ENCODE results near the gene HMGXB3. TPM values are rescaled to one million over a fixed set of nuclear protein-coding genes. Genes with fewer than 3 reads are reported as not detected.

The HMGXB3 gene
- polyA plus RNA-seq, 1 donor from 2014 or later = 66.6 TPM

DNA sequence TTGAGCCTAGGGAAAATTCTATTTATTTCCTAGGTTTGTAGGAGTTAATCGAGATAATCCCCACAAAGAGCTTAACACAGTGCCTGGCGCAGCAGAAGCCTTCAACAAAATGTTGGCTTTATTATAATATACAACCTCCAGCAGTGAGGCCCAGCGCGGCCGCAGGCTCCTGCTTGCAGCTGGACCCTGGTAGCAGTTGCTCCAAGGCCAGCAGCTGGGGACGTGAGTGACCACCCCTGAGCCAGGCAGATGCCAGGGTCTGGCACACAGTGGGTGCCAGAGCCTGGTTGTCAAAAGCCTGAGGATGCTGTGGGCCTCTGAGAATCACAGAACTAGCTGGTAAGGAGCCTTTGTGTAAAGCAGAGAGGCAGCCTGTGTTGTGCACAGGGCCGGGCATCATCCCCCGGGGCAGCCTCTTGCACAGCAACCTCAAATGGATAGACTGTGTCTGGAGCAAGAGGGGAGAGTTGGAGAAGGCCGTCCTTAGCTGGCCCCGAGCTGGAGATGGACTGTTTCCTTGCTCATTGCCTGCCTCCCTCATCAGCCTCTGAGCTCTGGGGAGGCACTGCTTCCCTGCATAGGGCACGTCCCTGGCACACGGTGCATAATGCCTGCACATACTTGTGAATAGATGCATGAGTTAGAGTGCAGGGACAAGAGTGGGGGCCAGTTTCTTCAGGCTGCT, 68.6 kb downstream of the HMGXB3 start:
- no peaks in the 10 kb centered on the region for H3K79me2 ChIP-seq (replicated peaks; ENCODE audit: insufficient read depth, low read length)
- no peak overlapping the region for H3K9ac ChIP-seq (ENCODE audit: low read length)
- no peak for TF ChIP-seq POLR2AphosphoS5 (IDR thresholded peaks at IDR 0.05)
- TF ChIP-seq TAF1 (IDR thresholded peaks at IDR 0.05; ENCODE audit: low read depth) = no peak
- TF ChIP-seq REST (IDR thresholded peaks at IDR 0.05; ENCODE audit: borderline replicate concordance) = no peak
- no peak for TF ChIP-seq EZH2 (IDR thresholded peaks at IDR 0.05; ENCODE audit: borderline replicate concordance, insufficient read depth, low read length, poor library complexity, severe bottlenecking)
- TF ChIP-seq RAD21 (conservative IDR thresholded peaks at IDR 0.05) = no peak
- no peak for TF ChIP-seq EP300 (conservative IDR thresholded peaks at IDR 0.05; ENCODE audit: poor library complexity, severe bottlenecking)
- no peak for TF ChIP-seq MXI1 (conservative IDR thresholded peaks at IDR 0.05; ENCODE audit: poor library complexity, severe bottlenecking)
- TF ChIP-seq SMC3 (conservative IDR thresholded peaks at IDR 0.05; ENCODE audit: poor library complexity) = no peak
- no peak for TF ChIP-seq CTCF (IDR thresholded peaks at IDR 0.05; ENCODE audit: poor library complexity, severe bottlenecking)
- H3K27me3 ChIP-seq (ENCODE audit: insufficient read depth, low read depth, low read length) = no peaks in the 10 kb centered on the region
- H3K27ac ChIP-seq (ENCODE audit: low read length) = no peak overlapping the region
- H3K4me2 ChIP-seq (ENCODE audit: low read length) = no peak overlapping the region
- no peaks in the 10 kb centered on the region for H3K36me3 ChIP-seq (ENCODE audit: insufficient read depth, low read length)
- H2AFZ ChIP-seq (ENCODE audit: low read depth, low read length) = no peak overlapping the region
- H3F3A ChIP-seq (ENCODE audit: insufficient read depth, low read length, poor library complexity, severe bottlenecking) = no peaks in the 10 kb centered on the region
- no peaks in the 10 kb centered on the region for H4K20me1 ChIP-seq (ENCODE audit: insufficient read depth)
- H3K4me3 ChIP-seq (ENCODE audit: low read length) = no peak overlapping the region
- H3K9me3 ChIP-seq (ENCODE audit: low read length) = no peaks in the 10 kb centered on the region
- no peaks in the 10 kb centered on the region for H3K9me2 ChIP-seq (ENCODE audit: insufficient read depth, low read length)

DNA sequence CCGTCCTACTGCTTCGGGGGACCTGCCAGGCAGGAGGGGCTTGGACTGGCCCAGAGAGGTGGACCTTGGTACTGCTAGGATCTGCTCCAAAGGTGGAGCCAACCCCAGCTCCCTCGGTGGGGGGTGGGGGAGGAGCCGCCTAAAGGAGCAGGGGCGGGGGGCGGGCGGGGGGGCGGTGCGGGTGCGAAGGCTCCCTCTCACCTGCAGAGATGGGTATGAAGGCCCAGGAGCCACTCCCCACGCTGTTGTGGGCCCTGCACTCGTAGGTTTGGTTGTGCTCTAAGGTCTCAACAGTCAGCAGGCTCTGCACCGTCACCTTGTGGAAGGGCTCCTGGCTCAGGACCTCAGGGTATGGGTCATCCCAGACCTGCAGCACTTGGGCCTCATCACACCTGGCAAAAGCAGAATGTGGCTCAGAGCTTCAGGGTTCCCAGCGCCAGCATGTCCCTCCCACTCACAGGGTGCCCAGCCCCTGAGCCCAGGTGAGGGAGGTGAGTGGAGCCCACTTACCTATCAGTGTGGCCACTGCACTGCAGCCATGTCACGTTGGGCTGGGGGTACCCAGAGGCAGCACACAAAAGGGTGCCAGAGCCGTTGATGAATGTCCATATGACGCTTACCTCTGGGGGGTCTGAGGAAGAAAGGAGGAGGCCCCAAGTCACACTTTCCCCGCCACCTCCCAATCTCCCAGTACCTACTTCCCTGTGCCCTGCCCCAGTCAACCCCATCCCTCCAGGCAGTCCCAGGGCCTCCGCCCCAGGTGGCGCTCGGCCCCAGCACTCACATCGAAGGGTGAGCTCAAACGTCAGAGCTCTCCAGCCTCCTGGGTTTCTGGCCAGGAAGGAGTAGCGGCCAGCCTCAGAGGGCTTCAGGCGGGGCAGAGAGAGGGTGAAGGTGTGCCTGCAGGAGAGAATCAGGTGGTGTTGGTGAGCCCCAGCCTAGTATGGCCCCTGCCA, 69.4 kb downstream of the HMGXB3 start:
- Histone ChIP-seq H3K27ac (ENCODE audit: low read length) (no peak overlapping the region), H3K79me2 (replicated peaks; ENCODE audit: insufficient read depth, low read length) (no peaks in the 10 kb centered on the region), H3K27me3 (ENCODE audit: insufficient read depth, low read depth, low read length) (no peaks in the 10 kb centered on the region), H3K4me2 (ENCODE audit: low read length) (no peak overlapping the region), H3K9me2 (ENCODE audit: insufficient read depth, low read length) (no peaks in the 10 kb centered on the region), H3K9me3 (ENCODE audit: low read length) (no peaks in the 10 kb centered on the region), H3K36me3 (ENCODE audit: insufficient read depth, low read length) (no peaks in the 10 kb centered on the region), H3K4me3 (ENCODE audit: low read length) (no peak overlapping the region), H3F3A (ENCODE audit: insufficient read depth, low read length, poor library complexity, severe bottlenecking) (no peaks in the 10 kb centered on the region), H3K9ac (ENCODE audit: low read length) (no peak overlapping the region), H4K20me1 (ENCODE audit: insufficient read depth) (no peaks in the 10 kb centered on the region), H2AFZ (ENCODE audit: low read depth, low read length) (no peak overlapping the region)
- TF ChIP-seq RAD21 (conservative IDR thresholded peaks at IDR 0.05) = no peak
- no peak for TF ChIP-seq EP300 (conservative IDR thresholded peaks at IDR 0.05; ENCODE audit: poor library complexity, severe bottlenecking)
- TF ChIP-seq MXI1 (conservative IDR thresholded peaks at IDR 0.05; ENCODE audit: poor library complexity, severe bottlenecking) = no peak
- no peak for TF ChIP-seq SMC3 (conservative IDR thresholded peaks at IDR 0.05; ENCODE audit: poor library complexity)
- no peak for TF ChIP-seq CTCF (IDR thresholded peaks at IDR 0.05; ENCODE audit: poor library complexity, severe bottlenecking)
- TF ChIP-seq REST (IDR thresholded peaks at IDR 0.05; ENCODE audit: borderline replicate concordance) = no peak
- TF ChIP-seq POLR2AphosphoS5 (IDR thresholded peaks at IDR 0.05) = no peak
- TF ChIP-seq TAF1 (IDR thresholded peaks at IDR 0.05; ENCODE audit: low read depth) = no peak
- TF ChIP-seq EZH2 (IDR thresholded peaks at IDR 0.05; ENCODE audit: borderline replicate concordance, insufficient read depth, low read length, poor library complexity, severe bottlenecking) = no peak
